ENCODE data around the gene HECTD1.

DNA sequence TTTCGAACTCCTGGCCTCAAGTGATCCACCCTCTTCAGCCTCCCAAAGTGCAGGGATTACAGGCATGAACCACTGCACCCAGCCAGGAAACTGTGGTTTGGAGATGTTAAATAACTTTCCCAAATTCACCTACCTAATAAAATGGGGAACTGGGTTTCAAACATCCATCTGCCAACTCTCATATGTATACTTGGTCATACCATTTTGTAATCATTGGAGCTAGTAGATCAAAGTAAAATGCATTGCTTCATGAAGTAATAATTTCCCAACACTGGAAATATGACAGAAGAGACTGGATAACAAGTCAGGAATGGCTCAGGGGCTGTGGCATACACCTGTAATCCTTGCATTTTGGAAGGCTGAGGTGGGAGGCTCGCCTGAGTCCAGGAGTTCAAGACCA lies 5.3 kb upstream of the HECTD1 start:
- TF ChIP-seq, protein P1, sequence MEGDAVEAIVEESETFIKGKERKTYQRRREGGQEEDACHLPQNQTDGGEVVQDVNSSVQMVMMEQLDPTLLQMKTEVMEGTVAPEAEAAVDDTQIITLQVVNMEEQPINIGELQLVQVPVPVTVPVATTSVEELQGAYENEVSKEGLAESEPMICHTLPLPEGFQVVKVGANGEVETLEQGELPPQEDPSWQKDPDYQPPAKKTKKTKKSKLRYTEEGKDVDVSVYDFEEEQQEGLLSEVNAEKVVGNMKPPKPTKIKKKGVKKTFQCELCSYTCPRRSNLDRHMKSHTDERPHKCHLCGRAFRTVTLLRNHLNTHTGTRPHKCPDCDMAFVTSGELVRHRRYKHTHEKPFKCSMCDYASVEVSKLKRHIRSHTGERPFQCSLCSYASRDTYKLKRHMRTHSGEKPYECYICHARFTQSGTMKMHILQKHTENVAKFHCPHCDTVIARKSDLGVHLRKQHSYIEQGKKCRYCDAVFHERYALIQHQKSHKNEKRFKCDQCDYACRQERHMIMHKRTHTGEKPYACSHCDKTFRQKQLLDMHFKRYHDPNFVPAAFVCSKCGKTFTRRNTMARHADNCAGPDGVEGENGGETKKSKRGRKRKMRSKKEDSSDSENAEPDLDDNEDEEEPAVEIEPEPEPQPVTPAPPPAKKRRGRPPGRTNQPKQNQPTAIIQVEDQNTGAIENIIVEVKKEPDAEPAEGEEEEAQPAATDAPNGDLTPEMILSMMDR (IDR thresholded peaks at IDR 0.05): no peak
- no peak for TF ChIP-seq POLR2A (IDR thresholded peaks at IDR 0.05)

Data from testis (tissue), 2 donors.